Neural cell (in vitro differentiated cells): ENCODE results near the gene FLRT2.

Source experiments
- CTCF ChIP-seq: fragments of 450-650 bp; IDR thresholded peaks from 2 replicates; pipeline ENCODE4 v1.5.1; 2014; ENCODE audit warnings: antibody characterized with exemption, mild to moderate bottlenecking, moderate library complexity; ENCODE audit not compliant: poor library complexity, severe bottlenecking
- EP300 ChIP-seq: fragments of 450-650 bp; conservative IDR thresholded peaks from 2 replicates; pipeline ENCODE4 v1.6.1; 2014; ENCODE audit warnings: antibody characterized with exemption, mild to moderate bottlenecking, moderate library complexity; ENCODE audit not compliant: poor library complexity, severe bottlenecking
- REST ChIP-seq: IDR thresholded peaks from 2 replicates; pipeline ENCODE4 v1.6.1; 2012; ENCODE audit warnings: borderline replicate concordance

DNA sequence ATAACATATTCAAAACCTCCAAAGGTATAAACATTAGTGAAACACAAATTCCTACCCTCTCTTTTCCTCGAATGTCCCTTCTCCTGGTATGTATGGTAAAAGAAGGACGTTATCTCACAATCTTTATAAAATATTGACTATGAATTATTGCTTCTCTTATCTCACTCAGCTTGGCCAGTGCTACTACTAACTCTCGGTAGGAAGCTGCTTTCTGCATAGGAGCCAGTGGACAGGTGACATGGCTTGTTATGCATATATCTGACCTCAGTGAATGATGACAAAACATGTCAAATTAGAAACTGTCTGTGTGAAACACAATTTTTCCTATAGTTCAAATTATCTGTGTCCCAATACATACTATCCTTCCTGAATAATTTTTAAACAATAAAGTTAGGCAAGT is 48.5 kb upstream of the FLRT2 start:
- no peak for TF ChIP-seq REST
- no peak for TF ChIP-seq CTCF
- no peak for TF ChIP-seq EP300
